H9 (cell line): ENCODE measurements around the gene C16orf74. TPM values are rescaled to one million over a fixed set of nuclear protein-coding genes. Genes with fewer than 3 reads are reported as not detected.

Source experiments
- DNase-seq: peaks from one replicate; pipeline ENCODE4 v3.0.0-alpha.2; 2017
- H2AFZ ChIP-seq: one replicate; pipeline ENCODE4 v1.6.1; 2013; ENCODE audit warnings: mild to moderate bottlenecking, low read length, control low read depth, moderate library complexity
- H2AK5ac ChIP-seq: 2 replicates; pipeline ENCODE4 v1.6.1; 2013; ENCODE audit warnings: low read length, control low read depth, mixed read lengths; ENCODE audit not compliant: insufficient read length
- H2BK120ac ChIP-seq: one replicate; pipeline ENCODE4 v1.6.1; 2013; ENCODE audit warnings: low read depth, mild to moderate bottlenecking, low read length, control low read depth, inconsistent platforms; ENCODE audit not compliant: poor library complexity, severe bottlenecking
- H2BK12ac ChIP-seq: 2 replicates; pipeline ENCODE4 v1.6.1; 2013; ENCODE audit warnings: low read length, control low read depth, mixed read lengths, low read depth; ENCODE audit not compliant: insufficient read length
- H2BK15ac ChIP-seq: 2 replicates; pipeline ENCODE4 v1.6.1; 2013; ENCODE audit warnings: low read depth, low read length, control low read depth
- H2BK20ac ChIP-seq: one replicate; pipeline ENCODE4 v1.6.1; 2013; ENCODE audit warnings: low read depth, mild to moderate bottlenecking, low read length, control low read depth, inconsistent platforms; ENCODE audit not compliant: poor library complexity, severe bottlenecking
- H2BK5ac ChIP-seq: 2 replicates; pipeline ENCODE4 v1.6.1; 2013; ENCODE audit warnings: low read length, control low read depth, mixed read lengths; ENCODE audit not compliant: insufficient read length
- H3K14ac ChIP-seq: 2 replicates; pipeline ENCODE4 v1.6.1; 2013; ENCODE audit warnings: low read length, control low read depth; ENCODE audit not compliant: insufficient read depth
- H3K18ac ChIP-seq: 2 replicates; pipeline ENCODE4 v1.6.1; 2013; ENCODE audit warnings: low read depth, mild to moderate bottlenecking, mixed read lengths, low read length, control low read depth; ENCODE audit not compliant: insufficient read length
- H3K23ac ChIP-seq: 2 replicates; pipeline ENCODE4 v1.6.1; 2013; ENCODE audit warnings: low read length, control low read depth, mixed read lengths, low read depth; ENCODE audit not compliant: insufficient read length
- H3K23me2 ChIP-seq: 2 replicates; pipeline ENCODE4 v1.6.1; 2013; ENCODE audit warnings: low read depth, mild to moderate bottlenecking, mixed read lengths, low read length, control low read depth; ENCODE audit not compliant: insufficient read length, poor library complexity, severe bottlenecking
- H3K27ac ChIP-seq: 2 replicates; pipeline ENCODE4 v1.5.1; 2013; ENCODE audit warnings: low read length, control low read depth, mixed read lengths, low read depth; ENCODE audit not compliant: insufficient read length
- H3K27me3 ChIP-seq: 2 replicates; pipeline ENCODE4 v1.6.1; 2013; ENCODE audit warnings: low read length, control low read depth, inconsistent platforms; ENCODE audit not compliant: insufficient read depth
- H3K4ac ChIP-seq: 2 replicates; pipeline ENCODE4 v1.6.1; 2013; ENCODE audit warnings: low read depth, mild to moderate bottlenecking, control low read depth, inconsistent platforms, low read length, moderate library complexity
- H3K4me1 ChIP-seq: 2 replicates; pipeline ENCODE4 v1.6.1; 2013; ENCODE audit warnings: low read length, control low read depth, inconsistent platforms; ENCODE audit not compliant: insufficient read depth
- H3K4me2 ChIP-seq: 2 replicates; pipeline ENCODE4 v1.6.1; 2013; ENCODE audit warnings: low read length, control low read depth, mixed read lengths; ENCODE audit not compliant: insufficient read length, insufficient read depth
- H3K56ac ChIP-seq: 2 replicates; pipeline ENCODE4 v1.6.1; 2013; ENCODE audit warnings: low read depth, mild to moderate bottlenecking, mixed read lengths, low read length, control low read depth; ENCODE audit not compliant: insufficient read length
- H3K79me1 ChIP-seq: 2 replicates; pipeline ENCODE4 v1.6.1; 2013; ENCODE audit warnings: low read depth, mild to moderate bottlenecking, moderate library complexity, low read length, control low read depth, inconsistent platforms; ENCODE audit not compliant: insufficient read depth, poor library complexity, severe bottlenecking
- H3K79me2 ChIP-seq: 2 replicates; pipeline ENCODE4 v1.6.1; 2013; ENCODE audit warnings: low read length, control low read depth, inconsistent platforms; ENCODE audit not compliant: insufficient read depth
- H3K9ac ChIP-seq: 2 replicates; pipeline ENCODE4 v1.6.1; 2013; ENCODE audit warnings: low read length, control low read depth, mixed read lengths; ENCODE audit not compliant: insufficient read length; ENCODE audit errors: extremely low read depth
- H3K9me3 ChIP-seq: one replicate; pipeline ENCODE4 v1.6.1; 2013; ENCODE audit warnings: low read depth, low read length, inconsistent platforms; ENCODE audit not compliant: control insufficient read depth
- H3T11ph ChIP-seq: one replicate; pipeline ENCODE4 v1.6.1; 2013; ENCODE audit warnings: mild to moderate bottlenecking, low read length, control low read depth, inconsistent platforms
- H4K20me1 ChIP-seq: one replicate; pipeline ENCODE4 v1.6.1; 2013; ENCODE audit not compliant: control insufficient read depth, insufficient read length, insufficient read depth
- H4K5ac ChIP-seq: 2 replicates; pipeline ENCODE4 v1.6.1; 2013; ENCODE audit warnings: low read depth, mild to moderate bottlenecking, mixed read lengths, low read length, control low read depth; ENCODE audit not compliant: insufficient read length
- H4K8ac ChIP-seq: replicated peaks from 2 replicates; pipeline ENCODE4 v1.6.1; 2013; ENCODE audit warnings: low read length, control low read depth, mixed read lengths, low read depth; ENCODE audit not compliant: insufficient read length
- H4K91ac ChIP-seq: 2 replicates; pipeline ENCODE4 v1.6.1; 2013; ENCODE audit warnings: low read depth, mild to moderate bottlenecking, moderate library complexity, mixed read lengths, low read length, control low read depth; ENCODE audit not compliant: insufficient read length
- H3K27ac Mint-ChIP-seq, 3 experiments: 2 replicates in 2 of 3; 3 replicates in 1 of 3; pipeline ENCODE4 v1.8.0; 2020 to 2021; ENCODE audit warnings: mixed read lengths in 3 of 3, mild to moderate bottlenecking in 1 of 3, moderate library complexity in 1 of 3
- H3K27me3 Mint-ChIP-seq: 2 replicates; pipeline ENCODE4 v1.8.0; 2021; ENCODE audit warnings: low read depth, mild to moderate bottlenecking, moderate library complexity, mixed read lengths
- H3K36me3 Mint-ChIP-seq, 3 experiments: 2 replicates in 2 of 3; 3 replicates in 1 of 3; pipeline ENCODE4 v1.8.0; 2020 to 2021; ENCODE audit warnings: low read depth in 3 of 3, mixed read lengths in 3 of 3; ENCODE audit not compliant: insufficient read depth in 1 of 3
- H3K4me1 Mint-ChIP-seq, 2 experiments: 2 replicates each; pipeline ENCODE4 v1.8.0; 2020; ENCODE audit warnings: mixed read lengths in 2 of 2
- H3K4me3 Mint-ChIP-seq, 2 experiments: 2 replicates in 1 of 2; 3 replicates in 1 of 2; pipeline ENCODE4 v1.8.0; 2020 to 2021; ENCODE audit warnings: mild to moderate bottlenecking in 2 of 2, mixed read lengths in 2 of 2, moderate library complexity in 1 of 2
- H3K9me3 Mint-ChIP-seq, 2 experiments: 2 replicates in 1 of 2; 3 replicates in 1 of 2; pipeline ENCODE4 v1.8.0; 2020; ENCODE audit warnings: mild to moderate bottlenecking in 2 of 2, mixed read lengths in 2 of 2, moderate library complexity in 1 of 2
- WGBS: extraction: QIAGEN DNeasy Blood & Tissue Kit; methylation state at CpG from one replicate; pipeline ENCODE4 v1.1.7; 2013; ENCODE audit warnings: missing lambda C conversion rate, low lambda C conversion rate, mixed read lengths; ENCODE audit not compliant: insufficient read length; ENCODE audit errors: extremely low coverage; 5-methylcytosine and 5-hydroxymethylcytosine counted together
- long read RNA-seq: library from polyadenylated mRNA; unstranded; transcript quantifications from one replicate; pipeline ENCODE4 v2.0.0, GENCODE V29; 2020
- total RNA-seq: library from RNA; stranded (reverse); gene quantifications from 2 replicates; pipeline ENCODE4 v1.2.1, GENCODE V29; 2021
- TF ChIP-seq, protein P1 (sequence below): fragments of 200-600 bp; sonication (generic); conservative IDR thresholded peaks from 3 replicates; pipeline ENCODE4 v1.8.0; 2021; ENCODE audit warnings: antibody characterized with exemption, mild to moderate bottlenecking

The C16orf74 gene
- 4.9 and 5.6 TPM in 2 replicates for total RNA-seq
- long read RNA-seq, partial matches to known transcripts, result 0 of 6 reads
- long read RNA-seq, other reads (novel, unspliced or antisense), result 4 of 6 reads

DNA sequence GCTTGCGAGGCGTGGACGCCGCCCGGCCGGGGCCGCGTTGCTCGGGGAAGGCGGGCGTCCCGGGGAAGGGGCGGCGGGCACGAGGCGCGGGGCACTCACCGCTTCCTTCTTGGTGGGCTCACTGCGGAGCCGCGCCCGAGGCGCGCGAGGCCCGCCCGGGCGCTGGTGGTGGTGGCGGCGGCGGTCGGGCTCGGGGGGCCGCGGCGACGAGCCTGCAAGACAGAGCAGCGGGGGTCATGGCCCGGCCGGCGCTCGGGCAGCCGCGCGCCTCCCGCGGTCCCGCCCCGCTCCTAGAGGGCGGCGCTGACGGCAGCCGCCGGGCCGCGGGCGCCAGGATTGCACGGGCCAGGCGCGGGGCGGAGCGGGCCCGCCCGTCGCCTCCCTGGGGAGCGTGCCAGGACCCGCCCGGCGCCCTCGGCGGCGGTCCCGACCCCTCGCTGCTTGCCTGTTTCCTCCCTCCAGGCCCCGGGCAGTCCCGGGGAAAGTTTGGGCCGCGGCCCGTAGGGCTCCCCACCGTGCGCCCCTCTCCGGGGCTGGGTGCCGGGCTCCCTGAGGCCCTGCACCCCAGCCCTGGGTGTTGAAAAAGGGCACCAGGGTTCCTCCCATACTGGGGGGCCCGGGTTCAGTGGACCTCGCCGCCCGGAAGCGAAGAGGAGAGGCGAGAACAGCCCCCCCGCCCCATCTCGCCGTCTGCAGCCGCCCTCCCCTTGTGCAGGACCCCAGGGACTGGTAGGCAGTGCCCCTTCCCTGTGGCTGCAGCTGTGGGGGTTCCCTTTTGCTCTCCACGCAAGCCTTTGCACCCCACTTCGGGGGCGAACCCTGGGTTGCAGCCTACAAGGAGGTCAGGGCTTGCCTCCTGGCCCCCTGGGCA is at the start of gene C16orf74:
TSS of gene C16orf74 (minus strand) at position 270 of the 871 bp plus-strand sequence. CDS start 15,879 bp downstream, outside the sequence.
- H3K4ac ChIP-seq, result no peak within 1 kb of the TSS
- Mint-ChIP-seq H3K4me3 (peak within 1 kb of the TSS; percentile 79 to 93), H3K9me3 (no peaks in the 10 kb centered on the region), H3K36me3 (no peaks in the 10 kb centered on the region; a peak in 1 of 7 replicates), H3K4me1 (peaks cover 46 to 51% of the 10 kb centered on the region in 2 experiments), H3K27ac (no peak within 1 kb of the TSS; a peak in 1 of 7 replicates), H3K27me3 (peaks cover 35% of the 10 kb centered on the region)
- no peak within 1 kb of the TSS for H2AK5ac ChIP-seq
- H3K27ac ChIP-seq, result no peak within 1 kb of the TSS
- no peak within 1 kb of the TSS for H3K18ac ChIP-seq
- no peak within 1 kb of the TSS for H3K9ac ChIP-seq
- WGBS, result no CpG with 5 or more reads among the region's 96 CpGs
- no peak within 1 kb of the TSS for H2BK12ac ChIP-seq
- peaks cover 8% of the 10 kb centered on the region for H3K23me2 ChIP-seq
- H3K9me3 ChIP-seq, result no peaks in the 10 kb centered on the region
- no peak within 1 kb of the TSS for H4K8ac ChIP-seq
- H3K27me3 ChIP-seq, result no peaks in the 10 kb centered on the region; the same call in 1 of the 2 replicates
- H3K79me2 ChIP-seq, result no peaks in the 10 kb centered on the region
- TF ChIP-seq, protein P1, sequence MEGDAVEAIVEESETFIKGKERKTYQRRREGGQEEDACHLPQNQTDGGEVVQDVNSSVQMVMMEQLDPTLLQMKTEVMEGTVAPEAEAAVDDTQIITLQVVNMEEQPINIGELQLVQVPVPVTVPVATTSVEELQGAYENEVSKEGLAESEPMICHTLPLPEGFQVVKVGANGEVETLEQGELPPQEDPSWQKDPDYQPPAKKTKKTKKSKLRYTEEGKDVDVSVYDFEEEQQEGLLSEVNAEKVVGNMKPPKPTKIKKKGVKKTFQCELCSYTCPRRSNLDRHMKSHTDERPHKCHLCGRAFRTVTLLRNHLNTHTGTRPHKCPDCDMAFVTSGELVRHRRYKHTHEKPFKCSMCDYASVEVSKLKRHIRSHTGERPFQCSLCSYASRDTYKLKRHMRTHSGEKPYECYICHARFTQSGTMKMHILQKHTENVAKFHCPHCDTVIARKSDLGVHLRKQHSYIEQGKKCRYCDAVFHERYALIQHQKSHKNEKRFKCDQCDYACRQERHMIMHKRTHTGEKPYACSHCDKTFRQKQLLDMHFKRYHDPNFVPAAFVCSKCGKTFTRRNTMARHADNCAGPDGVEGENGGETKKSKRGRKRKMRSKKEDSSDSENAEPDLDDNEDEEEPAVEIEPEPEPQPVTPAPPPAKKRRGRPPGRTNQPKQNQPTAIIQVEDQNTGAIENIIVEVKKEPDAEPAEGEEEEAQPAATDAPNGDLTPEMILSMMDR, result no peak
- H3K56ac ChIP-seq, result no peak within 1 kb of the TSS
- no peak within 1 kb of the TSS for H2AFZ ChIP-seq
- no peak within 1 kb of the TSS for H2BK120ac ChIP-seq
- no peak within 1 kb of the TSS for H2BK5ac ChIP-seq
- H4K91ac ChIP-seq, result no peak within 1 kb of the TSS
- H4K5ac ChIP-seq, result no peak within 1 kb of the TSS
- DNase-seq, result no peak
- no peak within 1 kb of the TSS for H3K23ac ChIP-seq
- no peaks in the 10 kb centered on the region for H4K20me1 ChIP-seq
- H3T11ph ChIP-seq, result no peak within 1 kb of the TSS
- peaks cover 8% of the 10 kb centered on the region; the same call in 1 of the 2 replicates for H3K4me1 ChIP-seq
- H3K14ac ChIP-seq, result no peak within 1 kb of the TSS
- peak within 1 kb of the TSS; percentile 34 for H3K4me2 ChIP-seq
- H2BK15ac ChIP-seq, result no peak within 1 kb of the TSS
- no peaks in the 10 kb centered on the region for H3K79me1 ChIP-seq
- H2BK20ac ChIP-seq, result no peak within 1 kb of the TSS
